Measurements from ENCODE around the gene EMC1.
"Not testable (repeated sequence)": the region's sequence is repeated elsewhere in the genome, so short reads cannot be mapped to it uniquely, and the experiment has no call there.

Gene EMC1

DNA sequence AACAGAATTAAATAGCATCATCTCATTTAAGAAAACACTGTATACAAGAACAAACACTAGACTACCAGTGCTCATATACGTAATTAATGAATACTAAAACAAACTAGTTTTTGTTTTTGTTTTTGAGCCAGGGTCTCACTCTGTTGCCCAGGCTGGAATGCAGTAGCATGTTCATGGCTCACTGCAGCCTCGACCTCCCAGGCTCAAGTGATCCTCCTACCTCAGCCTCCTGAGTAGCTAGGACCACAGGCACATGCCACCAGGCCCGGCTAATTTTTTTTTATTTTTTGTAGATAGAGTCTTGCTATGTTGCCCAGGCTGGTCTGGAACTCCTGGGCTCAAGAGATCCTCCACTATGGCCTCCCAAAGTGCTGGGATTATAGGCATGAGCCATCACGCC lies 34.7 kb downstream of the EMC1 start:
- DNase-seq (ENCODE audit: low read depth in 2 of 2), result not testable (repeated sequence)

DNA sequence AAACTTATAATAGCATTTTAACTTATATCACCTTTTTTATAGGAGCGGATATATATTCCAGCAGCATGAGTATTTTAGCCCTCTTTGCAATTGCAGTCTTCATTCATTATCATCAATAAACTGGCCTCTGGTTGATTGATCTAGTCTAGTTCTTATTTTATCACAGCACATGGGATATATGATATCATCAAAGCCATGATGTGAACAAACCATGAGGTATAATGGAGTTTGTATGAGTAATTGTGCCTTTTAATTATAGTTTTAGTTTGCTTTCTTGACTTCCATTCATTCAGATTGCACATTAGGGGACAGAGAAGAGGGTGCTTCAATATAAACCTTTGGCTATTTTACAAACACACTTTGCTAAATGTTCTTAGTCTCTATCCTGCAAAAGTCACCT lies 37.7 kb downstream of the EMC1 start:
- no peak for DNase-seq (ENCODE audit: low read depth in 2 of 2)

DNA sequence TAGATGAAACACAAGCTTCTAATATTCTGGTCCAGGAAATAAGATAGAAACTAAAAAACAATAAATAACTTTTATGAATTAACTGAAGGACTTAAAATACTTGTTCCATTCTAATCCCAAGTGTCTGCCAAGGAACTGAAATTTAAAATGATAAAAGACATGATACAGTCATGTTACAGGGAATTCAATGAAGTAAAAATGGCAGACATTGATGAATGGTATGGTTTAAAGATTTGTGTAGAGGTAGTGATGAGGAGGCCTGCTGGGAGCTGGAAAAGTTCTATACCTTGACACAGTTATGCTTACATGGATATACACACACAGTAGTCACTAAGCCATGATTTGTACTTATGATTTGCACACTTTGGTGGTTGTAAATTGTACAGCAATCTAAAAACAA lies 39.2 kb downstream of the EMC1 start:
- no peak for DNase-seq (ENCODE audit: low read depth in 2 of 2)

DNA sequence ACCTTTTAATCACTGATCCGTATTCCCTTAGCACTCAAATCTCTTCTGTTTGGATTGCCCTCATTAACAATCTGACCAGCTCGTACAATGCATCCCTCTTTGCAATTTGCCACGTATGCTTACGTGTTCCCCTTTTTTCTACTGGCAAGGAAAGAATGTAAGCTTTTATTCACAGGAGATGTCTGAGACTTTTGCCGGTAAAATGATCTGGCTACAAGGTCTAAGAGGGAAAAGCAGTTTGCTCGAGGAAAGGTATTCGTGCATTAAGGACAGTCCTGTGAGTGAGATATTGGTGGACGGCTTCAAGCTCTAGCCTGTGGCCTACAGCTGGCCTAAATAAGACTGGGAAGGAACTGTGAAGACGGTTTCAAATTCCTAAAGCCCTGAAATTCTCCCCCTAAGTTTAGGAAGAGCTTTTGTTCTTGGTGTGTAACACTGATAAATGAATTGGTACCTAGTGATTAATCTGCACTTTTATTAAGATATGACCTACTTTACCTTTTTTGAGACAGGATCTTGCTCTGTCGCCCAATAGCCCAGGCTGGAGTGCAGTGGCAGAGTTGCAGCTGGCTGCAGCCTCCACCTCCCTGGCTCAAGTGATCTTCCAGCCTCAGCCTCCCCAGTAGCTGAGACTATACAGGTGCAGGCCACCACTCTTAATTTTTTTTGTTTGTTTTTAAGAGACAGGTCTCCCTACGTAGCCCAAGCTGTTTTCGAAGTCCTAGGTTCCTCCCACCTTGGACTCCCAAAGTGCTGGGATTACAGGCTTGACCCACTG lies 40.4 kb downstream of the EMC1 start:
- DNase-seq (ENCODE audit: low read depth in 2 of 2), result no peak

DNA sequence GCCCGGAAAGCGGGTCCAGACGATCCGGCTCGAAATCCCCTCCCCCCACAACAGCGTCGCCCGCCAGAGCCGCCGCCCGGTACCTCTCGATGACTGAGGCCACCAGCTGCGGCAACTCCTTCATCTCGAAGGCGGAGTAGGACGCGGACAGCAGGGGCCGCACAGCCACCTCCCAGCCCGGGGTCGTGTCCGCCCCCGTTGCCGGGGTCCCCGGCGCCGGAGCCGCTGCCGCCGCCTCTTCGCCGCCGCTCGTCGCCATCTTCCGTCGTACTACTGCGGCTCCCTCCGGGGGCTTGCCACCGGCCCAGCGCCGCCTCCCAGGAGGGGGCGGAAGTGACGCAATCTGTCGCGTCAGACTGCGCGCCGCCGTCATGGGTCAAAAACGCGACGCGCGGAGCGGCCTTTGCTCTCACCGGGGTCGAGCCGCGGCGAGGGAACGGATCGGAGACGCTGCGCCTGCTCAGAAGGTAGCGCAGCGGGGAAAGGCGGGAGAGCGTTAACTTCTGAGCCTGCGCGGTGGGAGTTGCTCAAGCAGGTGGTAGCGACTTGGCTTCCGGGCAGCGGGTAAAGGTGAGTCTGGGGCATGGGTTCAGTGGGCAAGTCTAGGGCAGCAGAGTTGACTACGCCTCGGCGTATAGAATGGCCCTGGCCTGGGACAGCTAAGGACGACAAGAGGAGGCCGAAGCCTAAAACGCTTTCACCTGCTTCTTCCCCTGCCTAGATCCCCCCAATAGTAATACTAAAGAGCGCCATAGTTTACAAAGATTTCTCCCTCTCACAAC lies 41.1 kb downstream of the EMC1 start, which contains the start of gene UBR4:
TSS of gene UBR4 (minus strand) at position 277 of the 782 bp plus-strand sequence. CDS start at position 259, 18 bp downstream.
- DNase-seq (ENCODE audit: low read depth in 2 of 2), result peak; percentile 95 to 98

DNA sequence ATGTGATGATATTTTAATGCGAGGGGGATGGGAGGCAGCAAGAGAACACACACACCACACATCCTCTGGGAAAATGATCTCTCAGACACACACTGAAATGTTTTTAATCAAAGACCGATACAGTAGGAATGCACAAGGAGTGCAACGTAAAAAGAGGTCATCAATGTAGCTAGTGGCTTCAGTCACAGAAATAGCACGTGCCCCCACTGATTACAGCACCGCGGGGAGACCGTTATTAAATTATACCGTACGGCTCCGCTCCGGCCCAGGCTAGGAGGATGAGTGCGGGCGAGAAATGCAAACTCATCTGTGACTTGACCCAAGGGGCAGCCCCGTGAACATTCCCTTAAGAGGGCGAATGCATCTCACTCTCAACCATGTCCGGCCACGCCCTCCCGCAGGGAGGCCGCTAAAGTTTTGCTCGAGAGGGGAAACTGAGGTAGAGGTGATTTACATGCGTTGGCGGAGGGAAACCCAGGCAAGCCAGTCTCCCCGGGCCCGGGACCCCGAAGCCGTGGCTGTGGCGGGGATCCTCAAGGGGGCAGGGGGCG lies 41.8 kb downstream of the EMC1 start:
- DNase-seq (ENCODE audit: low read depth in 2 of 2), result peak; percentile 52 to 67

DNA sequence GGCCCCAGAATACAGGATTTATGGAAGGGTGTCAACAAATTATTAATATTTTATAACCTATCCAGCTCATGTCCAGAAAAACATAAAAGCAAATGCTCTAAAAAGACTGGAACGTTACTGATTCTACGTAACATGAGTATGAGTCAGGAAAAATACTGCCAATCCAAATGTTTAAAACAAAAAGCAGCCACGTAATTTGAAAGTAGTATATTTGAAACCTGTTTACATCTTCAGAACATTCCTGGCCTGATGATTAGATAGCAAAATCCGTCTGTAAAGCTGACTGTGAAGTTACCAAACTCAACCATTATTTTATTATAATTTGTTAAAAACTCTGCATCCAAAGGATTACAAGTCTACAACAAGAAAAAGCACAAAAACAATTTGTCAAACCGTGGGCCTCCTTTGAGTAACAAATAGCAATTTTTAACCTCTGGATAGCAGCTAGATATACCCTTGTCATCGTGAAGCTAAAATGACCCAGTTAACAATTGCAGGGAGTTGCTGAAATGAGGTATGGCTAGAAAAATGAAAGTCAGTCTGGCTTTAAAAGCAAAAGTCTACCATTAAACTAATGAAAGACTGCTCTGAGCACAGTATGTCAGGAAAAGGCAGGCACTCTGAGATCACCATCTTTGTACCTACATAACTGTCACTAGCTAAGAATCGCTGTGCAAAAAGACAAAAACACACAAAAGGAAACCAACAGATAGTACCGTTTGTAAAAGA lies 42.5 kb downstream of the EMC1 start:
- no peak for DNase-seq (ENCODE audit: low read depth in 2 of 2)

DNA sequence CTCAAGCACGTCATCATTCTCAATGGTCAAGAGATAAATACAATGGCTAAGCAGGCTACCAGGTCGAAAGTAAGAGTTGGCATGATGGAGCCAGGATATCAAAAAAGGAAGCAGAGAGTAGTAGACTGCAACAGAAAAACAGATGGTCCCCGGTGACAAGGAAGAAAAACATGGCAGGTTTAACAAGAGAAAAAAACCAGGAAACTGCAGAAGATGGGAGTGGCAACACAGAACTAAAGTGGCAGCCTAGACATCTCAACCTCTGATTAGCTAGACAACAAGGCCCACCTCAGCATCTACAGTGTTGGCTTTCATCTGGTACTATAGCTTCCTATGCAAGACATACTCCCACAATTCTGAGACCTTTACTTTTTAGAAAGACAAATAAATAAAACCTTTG lies 44.4 kb downstream of the EMC1 start:
- DNase-seq (ENCODE audit: low read depth in 2 of 2), result no peak

DNA sequence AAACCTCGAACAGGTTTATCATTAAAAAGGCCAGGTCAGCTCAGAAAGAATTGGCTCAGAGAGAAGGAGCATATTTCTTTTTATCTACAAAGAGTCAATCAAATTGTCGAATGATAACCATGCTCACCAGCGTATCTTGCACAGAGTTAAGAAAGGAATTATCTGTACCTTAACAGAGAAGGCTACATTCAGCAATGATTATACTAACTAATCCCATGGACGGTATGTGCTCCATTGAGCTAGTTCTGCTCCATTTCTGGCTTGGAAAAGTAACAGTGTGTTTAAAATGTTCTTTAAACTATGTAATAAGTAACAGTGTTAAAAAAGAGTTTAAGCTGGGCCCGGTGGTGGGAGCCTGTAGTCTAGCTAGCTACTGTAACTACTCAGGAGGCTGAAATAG lies 45.5 kb downstream of the EMC1 start:
- DNase-seq (ENCODE audit: low read depth in 2 of 2), result no peak

DNA sequence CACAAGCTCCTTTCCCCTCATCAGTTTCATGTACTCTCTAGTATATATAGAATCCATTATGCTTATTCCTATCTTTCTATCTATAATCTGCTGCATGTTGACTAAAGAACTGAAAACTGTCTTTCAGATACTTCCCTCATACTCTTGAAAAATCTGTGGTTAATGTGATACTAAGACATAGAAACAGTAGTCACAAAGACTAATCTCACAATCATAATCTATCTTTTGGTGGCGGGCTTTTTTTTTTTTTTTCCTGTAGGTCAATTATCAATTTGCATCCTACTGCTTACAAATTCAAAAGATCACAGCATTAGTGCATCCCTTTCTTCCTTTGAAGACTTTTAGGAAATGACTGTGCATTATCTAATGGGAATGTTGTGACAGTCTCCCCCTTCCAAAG lies 45.9 kb downstream of the EMC1 start:
- no peak for DNase-seq (ENCODE audit: low read depth in 2 of 2)

DNA sequence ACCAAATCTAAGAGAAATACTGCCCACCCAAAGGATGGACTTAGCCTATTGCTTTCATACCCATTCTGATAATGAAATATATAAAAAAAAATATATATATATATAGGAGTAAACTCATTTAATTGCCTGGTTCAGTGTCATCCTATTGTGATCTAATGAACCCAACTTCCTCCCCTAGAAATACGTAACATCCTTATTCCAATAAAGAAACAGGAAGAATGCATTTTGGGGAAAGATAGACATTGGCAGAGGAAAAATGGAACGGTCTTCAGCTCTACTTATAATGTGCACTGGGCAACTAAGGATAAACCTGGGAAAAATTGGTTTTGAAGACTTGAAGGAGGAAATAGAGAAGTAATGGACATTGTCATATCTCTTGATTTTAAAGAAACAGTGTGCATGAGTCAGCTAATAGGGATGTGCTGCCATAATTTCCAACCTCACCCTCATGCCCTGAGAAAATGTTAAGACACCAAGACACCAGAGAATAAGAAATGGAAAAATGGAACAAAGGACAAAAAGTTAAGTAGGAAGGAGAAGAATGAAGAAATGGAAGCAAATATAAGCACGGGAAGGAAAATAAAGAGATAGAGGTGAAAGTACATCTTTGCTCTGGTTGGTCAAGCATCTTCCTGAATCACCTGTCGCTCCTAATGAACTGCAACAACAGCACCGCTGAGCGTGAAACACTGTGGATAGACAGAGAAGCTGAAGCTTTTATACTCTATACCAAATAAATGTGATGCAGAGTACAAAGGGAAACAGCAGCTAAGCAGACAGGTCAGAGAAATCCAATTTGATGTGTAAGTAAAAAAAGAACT lies 46.7 kb downstream of the EMC1 start:
- DNase-seq (ENCODE audit: low read depth in 2 of 2), result no peak

DNA sequence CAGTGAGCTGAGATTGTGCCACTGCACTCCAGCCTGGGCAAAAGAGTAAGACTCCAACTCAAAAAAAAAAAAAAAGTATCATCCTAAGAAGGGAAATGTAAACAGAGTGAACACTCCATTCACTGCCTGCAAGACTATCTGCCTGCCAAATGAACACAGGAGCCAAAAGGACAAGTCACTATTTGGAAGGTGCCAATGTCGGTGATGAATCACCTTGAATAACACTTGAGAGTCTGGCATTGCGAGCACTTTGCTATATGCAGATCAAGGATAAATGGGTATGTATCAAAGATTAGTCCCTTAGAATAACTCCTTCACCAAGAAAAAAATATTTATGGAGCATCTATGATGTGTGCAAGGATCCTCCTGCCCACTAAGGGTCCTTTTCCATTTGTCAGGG lies 47.9 kb downstream of the EMC1 start:
- DNase-seq (ENCODE audit: low read depth in 2 of 2), result no peak

DNA sequence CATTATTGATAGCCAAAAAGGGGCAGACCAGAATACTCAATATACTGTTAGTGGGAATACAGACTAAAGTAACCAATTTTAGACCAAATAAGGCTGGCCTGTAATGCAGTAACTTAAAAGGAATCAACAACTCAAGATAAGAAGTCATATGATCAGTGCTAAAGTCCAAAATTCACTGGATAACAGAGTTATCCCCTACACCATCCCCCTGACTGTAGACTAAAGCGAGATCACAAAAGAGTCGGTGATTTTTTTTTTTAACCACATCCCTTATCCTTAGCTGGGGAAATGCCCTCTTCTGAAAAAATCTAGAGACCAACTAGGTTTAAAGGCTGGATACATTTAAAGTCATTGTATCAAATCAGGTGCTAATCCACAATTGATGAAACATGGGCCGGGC lies 48.9 kb downstream of the EMC1 start:
- no peak for DNase-seq (ENCODE audit: low read depth in 2 of 2)

DNA sequence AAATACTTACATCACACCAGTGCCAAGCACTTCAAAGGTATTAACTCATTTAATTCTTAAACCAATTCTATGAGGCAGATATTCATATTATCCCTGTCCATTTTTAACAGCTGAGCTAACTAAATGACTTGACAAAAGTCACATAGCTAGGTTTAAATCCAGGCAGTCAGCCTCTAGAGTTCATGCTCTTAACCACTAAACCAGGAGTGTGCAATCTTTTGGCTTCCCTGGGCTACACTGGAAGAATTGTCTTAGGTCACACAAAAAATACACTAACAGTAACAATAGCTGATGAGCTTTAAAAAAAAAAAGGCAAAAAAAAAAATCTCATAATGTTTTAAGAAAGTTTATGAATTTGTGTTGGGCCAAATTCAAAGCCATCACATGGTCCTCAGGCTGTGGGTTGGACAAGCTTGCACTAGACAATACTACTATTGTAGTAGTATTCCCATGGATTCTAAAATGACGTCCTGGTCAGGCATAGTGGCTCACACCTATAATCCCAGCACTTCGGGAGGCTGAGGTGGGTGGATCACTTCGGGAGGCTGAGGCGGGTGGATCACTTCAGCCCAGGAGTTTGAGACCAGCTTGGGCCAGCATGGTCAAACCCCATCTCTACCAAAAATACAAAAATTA lies 51.2 kb downstream of the EMC1 start:
- no peak for DNase-seq (ENCODE audit: low read depth in 2 of 2)

DNA sequence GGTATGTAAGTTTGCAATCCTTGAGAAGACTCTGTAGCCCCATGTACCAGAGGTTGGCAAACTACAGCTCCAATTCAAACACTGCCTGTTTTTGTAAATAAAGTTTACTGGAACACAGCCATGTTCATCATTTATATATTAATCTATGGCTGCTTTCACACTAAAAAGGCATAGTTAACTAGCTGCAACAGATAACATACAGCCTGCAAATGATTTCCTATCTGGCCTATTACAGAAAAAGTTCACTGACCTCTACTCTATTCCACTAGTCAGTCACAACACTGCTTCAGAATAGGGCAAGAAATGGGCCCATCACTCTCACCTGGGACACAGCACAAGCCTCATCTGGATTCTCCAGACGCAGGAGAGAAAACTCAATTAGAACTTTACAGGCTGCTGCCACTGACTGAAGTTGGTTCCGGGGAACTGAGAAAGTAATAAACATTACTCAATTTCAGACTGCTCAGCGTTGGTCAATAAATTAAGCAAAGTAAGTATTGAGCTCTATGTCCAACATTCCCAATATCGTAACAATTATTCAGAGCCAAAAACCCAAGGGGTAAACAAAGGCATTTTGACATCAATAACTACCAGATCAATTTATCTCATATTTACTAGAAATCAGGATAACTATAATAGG lies 51.9 kb downstream of the EMC1 start:
- no peak for DNase-seq (ENCODE audit: low read depth in 2 of 2)

DNA sequence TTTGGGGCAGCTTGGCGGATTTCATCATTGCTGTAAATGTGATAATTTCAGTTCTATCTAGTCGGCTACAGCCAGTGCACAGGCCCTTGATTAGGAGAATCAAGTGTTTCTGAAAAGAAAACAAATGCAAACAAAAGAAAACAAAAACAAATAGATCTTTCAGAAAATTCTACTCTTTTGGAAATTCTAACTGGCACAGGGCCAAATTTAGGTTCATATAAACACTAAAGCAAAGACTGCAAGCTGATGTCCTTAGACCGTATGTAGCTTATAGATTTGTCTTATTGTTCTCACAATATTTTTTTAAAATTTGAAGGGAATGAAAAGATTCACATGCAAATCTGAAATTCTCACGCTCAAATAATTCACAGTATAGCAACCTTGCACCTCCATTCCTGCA lies 52.5 kb downstream of the EMC1 start:
- no peak for DNase-seq (ENCODE audit: low read depth in 2 of 2)

DNA sequence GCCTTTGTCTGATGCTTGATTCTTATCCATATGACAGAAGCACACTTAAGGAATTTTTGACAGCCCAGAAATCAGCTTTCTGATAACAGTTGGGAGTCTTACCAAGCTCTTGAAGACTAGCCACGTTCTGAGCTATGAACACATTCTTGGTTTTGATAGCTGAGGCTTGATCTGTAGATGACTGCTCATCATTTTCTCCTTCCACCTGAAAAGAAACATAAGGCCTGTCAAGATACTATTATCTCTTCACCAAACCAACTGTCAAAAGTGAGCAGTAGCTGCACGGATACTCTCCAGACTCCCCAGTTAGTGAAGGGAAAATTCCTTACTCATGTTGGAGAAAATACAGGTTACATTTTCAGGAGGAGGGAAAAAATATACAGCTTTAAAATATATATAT lies 53.5 kb downstream of the EMC1 start:
- no peak for DNase-seq (ENCODE audit: low read depth in 2 of 2)

DNA sequence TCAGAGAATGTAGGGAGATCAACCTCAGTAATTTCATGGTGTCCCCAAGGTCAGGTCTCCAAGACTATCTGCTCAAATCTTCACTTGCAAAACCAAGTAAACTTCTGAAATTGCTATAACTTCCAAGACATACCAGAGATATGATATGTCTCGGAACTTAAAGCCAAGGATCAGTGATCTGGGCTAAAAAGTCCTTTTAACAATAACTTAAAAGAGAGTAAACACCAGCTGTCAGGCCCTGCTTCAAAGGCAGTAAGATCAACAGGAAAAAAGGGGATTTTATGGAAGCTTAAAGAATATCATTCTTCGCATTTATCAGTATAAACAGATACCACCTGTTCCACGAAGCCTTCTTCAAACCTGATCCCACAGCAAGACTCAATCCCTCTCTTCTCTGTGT lies 55.0 kb downstream of the EMC1 start:
- no peak for DNase-seq (ENCODE audit: low read depth in 2 of 2)

DNA sequence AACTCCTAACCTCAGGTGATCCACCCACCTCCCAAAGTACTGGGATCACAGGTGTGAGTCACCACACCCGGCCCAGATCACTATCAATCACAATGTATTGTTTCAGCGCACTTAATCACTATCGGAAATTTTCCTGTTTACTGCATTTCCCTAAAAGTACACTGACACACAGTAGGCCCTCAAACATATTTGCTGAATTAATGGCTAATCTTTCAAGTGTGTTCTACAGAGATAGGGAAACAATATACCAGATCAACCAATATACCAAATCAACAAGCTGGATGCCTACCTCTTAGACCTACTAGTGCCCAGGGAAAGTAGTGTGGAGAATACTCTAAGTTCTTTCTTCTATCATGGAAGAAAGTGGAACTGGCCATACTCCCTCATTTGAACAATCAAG lies 58.3 kb downstream of the EMC1 start:
- no peak for DNase-seq (ENCODE audit: low read depth in 2 of 2)

DNA sequence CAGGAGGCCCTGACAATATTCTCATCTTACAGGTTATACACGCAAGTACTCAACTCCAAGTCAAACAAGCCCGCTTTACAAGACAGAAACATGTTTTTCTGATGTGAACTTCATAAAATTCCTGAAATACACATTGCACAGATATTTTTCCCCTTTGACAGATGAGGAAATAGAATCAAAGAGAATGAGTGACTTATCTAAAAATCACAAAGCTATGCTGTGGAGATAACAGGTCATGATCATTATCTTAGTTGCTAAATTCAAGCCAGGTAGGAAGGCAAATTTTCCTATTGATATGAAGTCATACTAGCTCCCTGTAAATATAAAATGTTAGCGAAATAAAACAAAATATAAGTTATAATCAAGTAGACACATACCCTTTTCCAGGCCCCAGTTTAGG lies 59.5 kb downstream of the EMC1 start:
- no peak for DNase-seq (ENCODE audit: low read depth in 2 of 2)

All from stimulated activated CD4-positive, alpha-beta T cell treated with anti-CD3 and anti-CD28 coated beads, Interleukin-4, amount 100 ng/mL, for 48 hours (primary cell).